NB4 (cell line): Measurements from ENCODE around the gene NIN.

ENCODE experiments used
- MYC ChIP-seq: IDR thresholded peaks from 2 replicates; pipeline ENCODE4 v1.6.1; 2011; ENCODE audit warnings: low read depth, low read length
- TF ChIP-seq, protein P1 (sequence below): IDR thresholded peaks from one replicate; pipeline ENCODE4 v1.5.1; 2012; ENCODE audit warnings: low read depth, low read length

DNA sequence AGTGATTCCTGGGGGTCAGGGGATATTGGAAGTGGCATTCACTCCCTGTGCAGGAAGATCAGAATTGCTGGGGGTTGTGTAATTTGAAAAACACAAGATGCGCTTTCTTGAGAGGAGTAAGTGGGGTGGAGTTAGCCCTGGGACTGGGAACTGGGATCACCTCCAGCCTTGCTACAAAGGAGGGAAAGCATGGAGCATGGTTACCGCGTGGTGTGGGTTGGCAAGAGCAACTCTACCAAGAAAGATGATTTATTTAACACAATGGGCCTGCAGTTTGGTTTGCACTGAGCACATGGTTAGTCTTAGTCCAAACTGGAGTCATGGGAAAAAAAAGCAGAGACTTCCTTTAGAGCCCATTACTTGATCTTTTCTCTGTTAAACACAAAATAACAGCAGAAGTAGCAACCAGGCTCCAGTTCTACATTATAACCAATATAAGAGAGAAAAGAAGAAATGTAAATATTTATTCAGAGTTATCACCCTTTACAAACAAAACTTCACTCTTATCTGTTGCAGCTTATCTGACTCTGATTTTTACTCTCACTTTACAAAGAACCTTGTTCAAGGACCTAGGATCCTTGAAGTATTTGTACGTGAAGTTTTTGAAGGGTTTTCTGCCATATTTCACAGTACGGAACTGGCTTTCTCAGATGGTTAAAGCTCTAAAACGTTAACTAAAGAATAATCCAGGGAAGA, 2.1 kb upstream of the NIN start:
- TF ChIP-seq MYC = no peak
- TF ChIP-seq, protein P1, sequence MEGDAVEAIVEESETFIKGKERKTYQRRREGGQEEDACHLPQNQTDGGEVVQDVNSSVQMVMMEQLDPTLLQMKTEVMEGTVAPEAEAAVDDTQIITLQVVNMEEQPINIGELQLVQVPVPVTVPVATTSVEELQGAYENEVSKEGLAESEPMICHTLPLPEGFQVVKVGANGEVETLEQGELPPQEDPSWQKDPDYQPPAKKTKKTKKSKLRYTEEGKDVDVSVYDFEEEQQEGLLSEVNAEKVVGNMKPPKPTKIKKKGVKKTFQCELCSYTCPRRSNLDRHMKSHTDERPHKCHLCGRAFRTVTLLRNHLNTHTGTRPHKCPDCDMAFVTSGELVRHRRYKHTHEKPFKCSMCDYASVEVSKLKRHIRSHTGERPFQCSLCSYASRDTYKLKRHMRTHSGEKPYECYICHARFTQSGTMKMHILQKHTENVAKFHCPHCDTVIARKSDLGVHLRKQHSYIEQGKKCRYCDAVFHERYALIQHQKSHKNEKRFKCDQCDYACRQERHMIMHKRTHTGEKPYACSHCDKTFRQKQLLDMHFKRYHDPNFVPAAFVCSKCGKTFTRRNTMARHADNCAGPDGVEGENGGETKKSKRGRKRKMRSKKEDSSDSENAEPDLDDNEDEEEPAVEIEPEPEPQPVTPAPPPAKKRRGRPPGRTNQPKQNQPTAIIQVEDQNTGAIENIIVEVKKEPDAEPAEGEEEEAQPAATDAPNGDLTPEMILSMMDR = no peak
